NCI-H2171 treated with DMSO at 0.1 percent for 48 hours (cell line): Measurements from ENCODE around the gene ZZZ3.
"Not testable (repeated sequence)": the region's sequence is repeated elsewhere in the genome, so short reads cannot be mapped to it uniquely, and the experiment has no call there.

Experiments used
- DNase-seq: peaks from one replicate; lab custom pipeline; 2025; lab: John Stamatoyannopoulos, UW

The ZZZ3 gene

GRCh38 chr1:77682460-77683159 is at the start of gene ZZZ3:
TSS of gene ZZZ3 (minus strand) at chr1:77682658. CDS start at chr1:77633354, 49,304 bp downstream.
- peak; percentile 97 for DNase-seq

GRCh38 chr1:77732090-77732489 is 49.6 kb upstream of the ZZZ3 start:
- no peak for DNase-seq

GRCh38 chr1:77725706-77726105 is 43.2 kb upstream of the ZZZ3 start:
- no peak for DNase-seq

GRCh38 chr1:77718181-77718580 is 35.7 kb upstream of the ZZZ3 start:
- no peak for DNase-seq

- no peak for DNase-seq
Measured at GRCh38 chr1:77716065-77716464, 33.6 kb upstream of the ZZZ3 start.

- DNase-seq, result no peak
Measured at GRCh38 chr1:77709727-77710126, 27.3 kb upstream of the ZZZ3 start.

GRCh38 chr1:77706321-77706720 is 23.9 kb upstream of the ZZZ3 start:
- DNase-seq, result no peak

GRCh38 chr1:77704736-77705135 is 22.3 kb upstream of the ZZZ3 start:
- no peak for DNase-seq

GRCh38 chr1:77699673-77700072 is 17.2 kb upstream of the ZZZ3 start:
- DNase-seq, result not testable (repeated sequence)

GRCh38 chr1:77697441-77697840 is 15.0 kb upstream of the ZZZ3 start:
- DNase-seq, result no peak

- DNase-seq, result no peak
Measured at GRCh38 chr1:77688939-77689338, 6.5 kb upstream of the ZZZ3 start.

- no peak for DNase-seq
Measured at GRCh38 chr1:77687519-77687906, 5.1 kb upstream of the ZZZ3 start.

GRCh38 chr1:77686796-77687518 is 4.5 kb upstream of the ZZZ3 start:
- peak; percentile 25 for DNase-seq

GRCh38 chr1:77683160-77684148 is 996 bp upstream of the ZZZ3 start:
- peak; percentile 93 for DNase-seq

- no peak for DNase-seq
Measured at GRCh38 chr1:77680173-77680572, 2.3 kb downstream of the ZZZ3 start.

GRCh38 chr1:77678660-77679610 is 3.5 kb downstream of the ZZZ3 start:
- no peak for DNase-seq

- not testable (repeated sequence) for DNase-seq
Measured at GRCh38 chr1:77674807-77675206, 7.7 kb downstream of the ZZZ3 start.

GRCh38 chr1:77673716-77674355 is 8.6 kb downstream of the ZZZ3 start:
- no peak for DNase-seq

- no peak for DNase-seq
Measured at GRCh38 chr1:77673030-77673429, 9.4 kb downstream of the ZZZ3 start.

- DNase-seq, result no peak
Measured at GRCh38 chr1:77672374-77672773, 10.1 kb downstream of the ZZZ3 start.

- no peak for DNase-seq
Measured at GRCh38 chr1:77671836-77672235, 10.6 kb downstream of the ZZZ3 start.
